Inflammatory macrophage treated with lipopolysaccharide for 4 hours (primary cell): ENCODE measurements around the gene ARHGAP12.

Source experiments
- DNase-seq: peaks from one replicate; pipeline ENCODE4 v3.0.0-alpha.2; 2020

Gene ARHGAP12

GRCh38 chr10:31761156-31761555, 167.5 kb downstream of the ARHGAP12 start:
- DNase-seq, result no peak

- DNase-seq, result no peak
Observed at GRCh38 chr10:31760674-31761081, 168.0 kb downstream of the ARHGAP12 start.

- peak; percentile 93 for DNase-seq
Observed at GRCh38 chr10:31759799-31760626, 168.6 kb downstream of the ARHGAP12 start.

GRCh38 chr10:31759124-31759798, 169.4 kb downstream of the ARHGAP12 start:
- peak; percentile 73 for DNase-seq

- DNase-seq, result no peak
Observed at GRCh38 chr10:31758495-31758894, 170.1 kb downstream of the ARHGAP12 start.

GRCh38 chr10:31757831-31758230, 170.8 kb downstream of the ARHGAP12 start:
- no peak for DNase-seq

GRCh38 chr10:31757386-31757791, 171.2 kb downstream of the ARHGAP12 start:
- DNase-seq, result no peak

- peak; percentile 50 for DNase-seq
Observed at GRCh38 chr10:31756729-31757110, 171.9 kb downstream of the ARHGAP12 start.

- no peak for DNase-seq
Observed at GRCh38 chr10:31756101-31756728, 172.4 kb downstream of the ARHGAP12 start.
